Neural cell (in vitro differentiated cells): ENCODE data around the gene GRIN3B. TPM values are rescaled to one million over a fixed set of nuclear protein-coding genes. Genes with fewer than 3 reads are reported as not detected.

Source experiments
- H2AFZ ChIP-seq: fragments of 200-600, 300-800 bp; sonication (generic), shearing (Covaris generic); 2 replicates; pipeline ENCODE4 v1.6.0; 2014; ENCODE audit warnings: low read depth, mild to moderate bottlenecking, antibody characterized with exemption, low read length, moderate library complexity
- H3F3A ChIP-seq: fragments of 200-600 bp; shearing (Covaris generic); 2 replicates; pipeline ENCODE4 v1.6.1; 2016; ENCODE audit warnings: mild to moderate bottlenecking, moderate library complexity, mixed read lengths, antibody characterized with exemption, low read length; ENCODE audit not compliant: insufficient read depth, poor library complexity, severe bottlenecking
- H3K27ac ChIP-seq: fragments of 200-600, 300-800 bp; sonication (generic), shearing (Covaris generic); 2 replicates; pipeline ENCODE4 v1.5.1; 2014; ENCODE audit warnings: mild to moderate bottlenecking, low read length, moderate library complexity
- H3K27me3 ChIP-seq: fragments of 300-800, 200-600 bp; sonication (generic), shearing (Covaris generic); 2 replicates; pipeline ENCODE4 v1.6.0; 2014; ENCODE audit warnings: mild to moderate bottlenecking, low read depth, low read length, moderate library complexity; ENCODE audit not compliant: insufficient read depth
- H3K36me3 ChIP-seq: fragments of 300-800, 200-600 bp; sonication (generic), shearing (Covaris generic); 2 replicates; pipeline ENCODE4 v1.5.1; 2014; ENCODE audit warnings: mild to moderate bottlenecking, antibody characterized with exemption, low read length, moderate library complexity; ENCODE audit not compliant: insufficient read depth
- H3K4me2 ChIP-seq: fragments of 300-800, 200-600 bp; sonication (generic), shearing (Covaris generic); 2 replicates; pipeline ENCODE4 v1.6.0; 2014; ENCODE audit warnings: mild to moderate bottlenecking, low read length
- H3K4me3 ChIP-seq: fragments of 300-800, 200-600 bp; sonication (generic), shearing (Covaris generic); 2 replicates; pipeline ENCODE4 v1.5.1; 2014; ENCODE audit warnings: mild to moderate bottlenecking, low read length, moderate library complexity
- H3K79me2 ChIP-seq: fragments of 200-600 bp; shearing (Covaris generic); replicated peaks from 2 replicates; pipeline ENCODE4 v1.6.0; 2014; ENCODE audit warnings: mild to moderate bottlenecking, low read length, moderate library complexity; ENCODE audit not compliant: insufficient read depth
- H3K9ac ChIP-seq: fragments of 300-800, 200-600 bp; sonication (generic), shearing (Covaris generic); 2 replicates; pipeline ENCODE4 v1.6.1; 2016; ENCODE audit warnings: mild to moderate bottlenecking, low read length, mixed read lengths
- H3K9me2 ChIP-seq: fragments of 200-600 bp; shearing (Covaris generic); 2 replicates; pipeline ENCODE4 v1.6.1; 2016; ENCODE audit warnings: mild to moderate bottlenecking, low read length, mixed read lengths; ENCODE audit not compliant: insufficient read depth
- H3K9me3 ChIP-seq: fragments of 200-600, 300-800 bp; sonication (generic), shearing (Covaris generic); 2 replicates; pipeline ENCODE4 v1.6.1; 2016; ENCODE audit warnings: mild to moderate bottlenecking, mixed run types, low read length, moderate library complexity, mixed read lengths
- H4K20me1 ChIP-seq: fragments of 200-600 bp; shearing (Covaris generic); 2 replicates; pipeline ENCODE4 v1.6.1; 2016; ENCODE audit warnings: mild to moderate bottlenecking, mixed run types; ENCODE audit not compliant: insufficient read depth
- EP300 ChIP-seq: fragments of 450-650 bp; conservative IDR thresholded peaks from 2 replicates; pipeline ENCODE4 v1.6.1; 2014; ENCODE audit warnings: antibody characterized with exemption, mild to moderate bottlenecking, moderate library complexity; ENCODE audit not compliant: poor library complexity, severe bottlenecking
- EZH2 ChIP-seq: fragments of 200-600, 300-800 bp; shearing (Covaris generic), sonication (generic); IDR thresholded peaks from 2 replicates; pipeline ENCODE4 v1.6.1; 2014; ENCODE audit warnings: antibody characterized with exemption, low read length, borderline replicate concordance, mild to moderate bottlenecking; ENCODE audit not compliant: insufficient read depth, poor library complexity, severe bottlenecking
- MXI1 ChIP-seq: fragments of 450-650 bp; conservative IDR thresholded peaks from 2 replicates; pipeline ENCODE4 v1.6.1; 2014; ENCODE audit warnings: antibody characterized with exemption, mild to moderate bottlenecking; ENCODE audit not compliant: poor library complexity, severe bottlenecking
- RAD21 ChIP-seq: fragments of 450-650 bp; conservative IDR thresholded peaks from 2 replicates; pipeline ENCODE4 v1.6.1; 2014; ENCODE audit warnings: antibody characterized with exemption, mild to moderate bottlenecking, moderate library complexity
- SMC3 ChIP-seq: fragments of 450-650 bp; conservative IDR thresholded peaks from 2 replicates; pipeline ENCODE4 v1.6.1; 2014; ENCODE audit warnings: antibody characterized with exemption, mild to moderate bottlenecking, moderate library complexity; ENCODE audit not compliant: poor library complexity
- TAF1 ChIP-seq: IDR thresholded peaks from 2 replicates; pipeline ENCODE4 v1.6.1; 2012; ENCODE audit warnings: low read depth
- polyA plus RNA-seq: library from polyadenylated mRNA; depleted of rRNA; stranded (reverse); fragments of >200 nt; gene quantifications from 2 replicates; pipeline ENCODE4 v1.2.3, GENCODE V29; 2014
- TF ChIP-seq, protein P1 (sequence below): fragments of 450-650 bp; IDR thresholded peaks from 2 replicates; pipeline ENCODE4 v1.5.1; 2014; ENCODE audit warnings: antibody characterized with exemption, mild to moderate bottlenecking, moderate library complexity; ENCODE audit not compliant: poor library complexity, severe bottlenecking
- TF ChIP-seq, protein P2 (sequence below): IDR thresholded peaks from 2 replicates; pipeline ENCODE4 v1.6.1; 2012; ENCODE audit warnings: borderline replicate concordance

GRIN3B gene
- polyA plus RNA-seq, 1 donor from 2014 or later: 0.46 TPM

GRCh38 chr19:1042689-1043511 lies 42.7 kb downstream of the GRIN3B start:
- no peaks in the 10 kb centered on the region for H3F3A ChIP-seq
- H3K79me2 ChIP-seq: no peaks in the 10 kb centered on the region
- H3K27me3 ChIP-seq: no peaks in the 10 kb centered on the region
- H3K27ac ChIP-seq: no peak overlapping the region
- no peaks in the 10 kb centered on the region for H3K36me3 ChIP-seq
- no peaks in the 10 kb centered on the region for H4K20me1 ChIP-seq
- TF ChIP-seq MXI1 (no peak), SMC3 (no peak), RAD21 (no peak), EP300 (no peak), TAF1 (no peak)
- TF ChIP-seq, protein P1, sequence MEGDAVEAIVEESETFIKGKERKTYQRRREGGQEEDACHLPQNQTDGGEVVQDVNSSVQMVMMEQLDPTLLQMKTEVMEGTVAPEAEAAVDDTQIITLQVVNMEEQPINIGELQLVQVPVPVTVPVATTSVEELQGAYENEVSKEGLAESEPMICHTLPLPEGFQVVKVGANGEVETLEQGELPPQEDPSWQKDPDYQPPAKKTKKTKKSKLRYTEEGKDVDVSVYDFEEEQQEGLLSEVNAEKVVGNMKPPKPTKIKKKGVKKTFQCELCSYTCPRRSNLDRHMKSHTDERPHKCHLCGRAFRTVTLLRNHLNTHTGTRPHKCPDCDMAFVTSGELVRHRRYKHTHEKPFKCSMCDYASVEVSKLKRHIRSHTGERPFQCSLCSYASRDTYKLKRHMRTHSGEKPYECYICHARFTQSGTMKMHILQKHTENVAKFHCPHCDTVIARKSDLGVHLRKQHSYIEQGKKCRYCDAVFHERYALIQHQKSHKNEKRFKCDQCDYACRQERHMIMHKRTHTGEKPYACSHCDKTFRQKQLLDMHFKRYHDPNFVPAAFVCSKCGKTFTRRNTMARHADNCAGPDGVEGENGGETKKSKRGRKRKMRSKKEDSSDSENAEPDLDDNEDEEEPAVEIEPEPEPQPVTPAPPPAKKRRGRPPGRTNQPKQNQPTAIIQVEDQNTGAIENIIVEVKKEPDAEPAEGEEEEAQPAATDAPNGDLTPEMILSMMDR: no peak
- H3K4me2 ChIP-seq: no peak overlapping the region
- no peak overlapping the region for H2AFZ ChIP-seq
- no peak overlapping the region for H3K4me3 ChIP-seq
- H3K9me3 ChIP-seq: no peaks in the 10 kb centered on the region
- H3K9me2 ChIP-seq: no peaks in the 10 kb centered on the region
- no peak overlapping the region for H3K9ac ChIP-seq

GRCh38 chr19:1045247-1045603 lies 45.0 kb downstream of the GRIN3B start:
- Histone ChIP-seq H3K9me2 (no peaks in the 10 kb centered on the region), H3K27me3 (no peaks in the 10 kb centered on the region), H3K4me2 (no peak overlapping the region), H4K20me1 (no peaks in the 10 kb centered on the region), H3K36me3 (no peaks in the 10 kb centered on the region), H3K27ac (no peak overlapping the region), H3K4me3 (no peak overlapping the region), H3K9ac (no peak overlapping the region), H3K9me3 (no peaks in the 10 kb centered on the region), H3F3A (no peaks in the 10 kb centered on the region), H2AFZ (no peak overlapping the region), H3K79me2 (no peaks in the 10 kb centered on the region)
- TF ChIP-seq EP300 (no peak), EZH2 (no peak)

GRCh38 chr19:1046117-1046626 lies 46.0 kb downstream of the GRIN3B start:
- no peaks in the 10 kb centered on the region for H3K79me2 ChIP-seq
- no peak overlapping the region for H3K4me2 ChIP-seq
- no peaks in the 10 kb centered on the region for H3K9me2 ChIP-seq
- H3K9ac ChIP-seq: no peak overlapping the region
- TF ChIP-seq MXI1 (no peak), EZH2 (no peak), TAF1 (no peak), SMC3 (no peak), RAD21 (no peak), EP300 (no peak)
- TF ChIP-seq, protein P2, sequence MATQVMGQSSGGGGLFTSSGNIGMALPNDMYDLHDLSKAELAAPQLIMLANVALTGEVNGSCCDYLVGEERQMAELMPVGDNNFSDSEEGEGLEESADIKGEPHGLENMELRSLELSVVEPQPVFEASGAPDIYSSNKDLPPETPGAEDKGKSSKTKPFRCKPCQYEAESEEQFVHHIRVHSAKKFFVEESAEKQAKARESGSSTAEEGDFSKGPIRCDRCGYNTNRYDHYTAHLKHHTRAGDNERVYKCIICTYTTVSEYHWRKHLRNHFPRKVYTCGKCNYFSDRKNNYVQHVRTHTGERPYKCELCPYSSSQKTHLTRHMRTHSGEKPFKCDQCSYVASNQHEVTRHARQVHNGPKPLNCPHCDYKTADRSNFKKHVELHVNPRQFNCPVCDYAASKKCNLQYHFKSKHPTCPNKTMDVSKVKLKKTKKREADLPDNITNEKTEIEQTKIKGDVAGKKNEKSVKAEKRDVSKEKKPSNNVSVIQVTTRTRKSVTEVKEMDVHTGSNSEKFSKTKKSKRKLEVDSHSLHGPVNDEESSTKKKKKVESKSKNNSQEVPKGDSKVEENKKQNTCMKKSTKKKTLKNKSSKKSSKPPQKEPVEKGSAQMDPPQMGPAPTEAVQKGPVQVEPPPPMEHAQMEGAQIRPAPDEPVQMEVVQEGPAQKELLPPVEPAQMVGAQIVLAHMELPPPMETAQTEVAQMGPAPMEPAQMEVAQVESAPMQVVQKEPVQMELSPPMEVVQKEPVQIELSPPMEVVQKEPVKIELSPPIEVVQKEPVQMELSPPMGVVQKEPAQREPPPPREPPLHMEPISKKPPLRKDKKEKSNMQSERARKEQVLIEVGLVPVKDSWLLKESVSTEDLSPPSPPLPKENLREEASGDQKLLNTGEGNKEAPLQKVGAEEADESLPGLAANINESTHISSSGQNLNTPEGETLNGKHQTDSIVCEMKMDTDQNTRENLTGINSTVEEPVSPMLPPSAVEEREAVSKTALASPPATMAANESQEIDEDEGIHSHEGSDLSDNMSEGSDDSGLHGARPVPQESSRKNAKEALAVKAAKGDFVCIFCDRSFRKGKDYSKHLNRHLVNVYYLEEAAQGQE: no peak
- H3K9me3 ChIP-seq: no peaks in the 10 kb centered on the region
- H4K20me1 ChIP-seq: no peaks in the 10 kb centered on the region
- H3K4me3 ChIP-seq: no peak overlapping the region
- H3F3A ChIP-seq: no peaks in the 10 kb centered on the region
- no peak overlapping the region for H3K27ac ChIP-seq
- no peak overlapping the region for H2AFZ ChIP-seq
- no peaks in the 10 kb centered on the region for H3K27me3 ChIP-seq
- H3K36me3 ChIP-seq: no peaks in the 10 kb centered on the region
